ENCODE measurements around the gene SH3YL1. TPM values are rescaled to one million over a fixed set of nuclear protein-coding genes. Genes with fewer than 3 reads are reported as not detected.

The SH3YL1 gene
- total RNA-seq, 1 experiment from 2014 or later, result 21.4 TPM

DNA sequence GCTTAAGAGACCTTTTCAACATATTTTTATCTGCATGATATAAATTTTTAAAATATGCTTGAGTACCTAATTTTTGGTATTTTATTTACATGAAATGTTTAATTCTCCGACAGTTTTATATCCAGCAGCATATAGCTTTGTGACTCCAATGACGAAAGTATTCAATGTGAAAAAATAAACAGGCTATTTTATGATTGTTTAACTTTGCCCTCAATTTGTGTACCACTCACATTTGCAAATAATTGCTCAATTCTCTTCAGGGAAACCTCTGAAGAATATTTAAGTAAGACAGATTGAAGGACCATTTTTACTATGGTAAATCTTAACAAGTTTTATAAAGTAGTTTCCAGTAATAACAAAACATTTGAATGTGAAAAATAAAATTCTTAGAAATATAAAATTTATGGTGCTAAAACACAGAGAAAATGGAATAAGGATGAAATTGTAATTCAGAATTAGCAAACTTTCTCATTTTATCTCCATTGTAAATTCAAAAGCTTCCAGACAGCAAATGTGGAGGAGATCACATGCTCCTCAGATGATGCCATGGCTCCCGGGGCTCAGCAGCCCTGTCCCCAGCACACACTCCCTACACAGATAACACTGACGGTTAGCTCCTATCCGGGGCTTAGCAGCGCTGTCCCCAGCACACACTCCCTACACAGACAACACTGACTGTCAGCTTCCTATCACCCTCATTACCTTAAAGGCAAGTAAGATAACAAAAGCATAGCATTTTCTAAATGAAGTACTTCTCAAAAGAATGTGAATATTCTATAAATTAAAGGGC is 39.7 kb downstream of the SH3YL1 start:
- no peak for DNase-seq (ENCODE audit: low spot score)

DNA sequence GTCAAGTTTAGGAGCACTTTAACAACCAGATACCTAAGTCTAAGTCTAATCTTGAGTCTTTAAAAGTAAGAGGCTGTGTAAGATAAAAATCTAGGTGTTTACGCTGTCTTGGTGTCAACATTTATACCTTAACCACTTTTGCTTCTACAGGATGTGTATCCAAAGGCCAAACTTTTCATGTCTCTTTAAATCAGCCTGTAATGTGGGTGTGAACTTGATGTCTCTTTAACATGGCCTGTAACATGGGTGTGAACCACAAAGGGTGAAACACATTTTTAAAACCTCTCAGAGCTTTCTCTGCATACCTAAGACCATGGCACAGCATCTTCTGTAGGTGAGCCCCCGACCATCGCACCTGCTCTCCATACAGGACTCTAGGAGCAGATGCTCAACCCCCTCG is 40.4 kb downstream of the SH3YL1 start:
- no peak for DNase-seq (ENCODE audit: low spot score)

DNA sequence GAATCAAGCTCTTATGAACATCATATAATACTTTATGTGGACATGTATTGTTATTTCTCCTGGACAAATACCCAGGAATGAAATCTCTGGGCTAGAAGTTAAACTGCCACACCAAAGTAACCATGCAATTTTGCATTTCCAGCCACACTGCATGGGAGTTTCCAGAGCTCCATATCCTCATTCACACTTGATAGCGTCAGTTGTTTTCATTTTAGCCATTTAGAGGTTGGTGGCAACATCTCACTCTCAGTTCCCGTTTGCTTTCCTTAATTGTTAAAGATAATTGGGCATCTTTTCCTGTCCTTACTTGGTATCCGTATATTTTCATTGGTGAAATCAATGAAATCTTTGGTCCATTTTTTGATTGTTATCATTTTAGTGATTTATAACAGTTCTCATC is 47.8 kb downstream of the SH3YL1 start:
- DNase-seq (ENCODE audit: low spot score), result no peak

DNA sequence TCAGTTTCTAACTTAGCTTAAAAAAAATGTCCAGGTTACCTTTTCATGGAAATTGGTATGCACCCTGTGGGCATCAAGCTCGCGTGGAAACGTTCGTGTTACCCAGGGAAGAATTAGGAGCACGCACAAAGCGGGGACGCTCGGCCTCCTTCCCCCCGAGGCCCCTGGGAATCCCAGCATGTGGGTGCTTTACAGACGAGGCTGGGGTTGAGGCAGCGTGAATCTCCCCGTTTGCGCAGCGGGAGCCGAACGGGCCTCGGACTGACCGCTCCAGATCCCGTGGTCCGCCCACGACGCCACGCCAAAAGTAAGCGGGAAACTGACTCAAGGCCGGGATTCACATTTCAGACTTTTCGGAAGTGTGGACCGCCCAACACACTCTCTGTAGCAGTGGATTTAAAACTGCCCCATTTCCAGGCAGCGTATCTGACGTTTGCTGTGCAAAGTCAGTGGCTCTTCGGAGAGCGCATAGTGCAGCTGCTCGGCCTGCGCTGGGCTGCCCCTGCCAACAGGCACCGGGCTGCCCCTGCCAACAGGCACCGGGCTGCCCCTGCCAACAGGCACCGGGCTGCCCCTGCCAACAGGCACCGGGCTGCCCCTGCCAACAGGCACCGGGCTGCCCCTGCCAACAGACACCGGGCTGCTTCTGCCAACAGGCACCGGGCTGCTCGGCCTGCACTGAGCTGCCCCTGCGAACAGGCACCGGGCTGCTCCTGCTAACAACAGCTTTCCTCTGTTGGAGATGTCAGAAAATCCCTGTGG is 49.7 kb downstream of the SH3YL1 start:
- DNase-seq (ENCODE audit: low spot score), result no peak

DNA sequence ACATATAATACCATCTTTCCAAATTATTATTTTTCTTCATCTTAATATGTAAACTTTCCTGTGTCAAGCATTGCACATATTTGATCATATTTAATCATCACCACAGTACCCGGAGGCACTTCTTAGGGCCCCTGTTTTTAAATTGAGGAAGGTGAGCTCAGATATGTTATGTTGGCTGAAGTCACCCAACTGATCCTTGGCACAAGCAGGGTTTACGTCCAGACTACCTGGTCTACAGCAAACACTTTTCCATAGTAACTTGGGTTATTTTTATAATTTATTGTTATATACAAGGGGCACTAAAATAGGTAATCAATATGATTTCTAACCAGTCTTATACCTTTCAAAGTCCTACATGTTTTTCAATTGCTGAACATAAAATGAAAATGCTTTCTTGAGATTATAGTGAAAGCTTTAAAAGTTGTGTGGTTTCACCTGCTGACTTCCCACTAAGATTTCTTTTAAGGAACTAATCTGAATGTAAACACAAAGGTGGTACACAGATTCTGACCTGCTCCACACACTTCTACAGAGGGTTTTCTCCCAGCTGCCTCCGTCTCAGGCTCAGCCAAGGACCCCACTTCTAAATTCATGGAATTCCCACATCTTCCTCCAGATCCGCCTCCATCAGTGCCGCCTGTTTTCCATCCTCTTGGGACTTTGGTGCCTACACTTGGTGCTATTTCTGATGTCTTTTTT is 52.2 kb downstream of the SH3YL1 start:
- DNase-seq (ENCODE audit: low spot score), result no peak

DNA sequence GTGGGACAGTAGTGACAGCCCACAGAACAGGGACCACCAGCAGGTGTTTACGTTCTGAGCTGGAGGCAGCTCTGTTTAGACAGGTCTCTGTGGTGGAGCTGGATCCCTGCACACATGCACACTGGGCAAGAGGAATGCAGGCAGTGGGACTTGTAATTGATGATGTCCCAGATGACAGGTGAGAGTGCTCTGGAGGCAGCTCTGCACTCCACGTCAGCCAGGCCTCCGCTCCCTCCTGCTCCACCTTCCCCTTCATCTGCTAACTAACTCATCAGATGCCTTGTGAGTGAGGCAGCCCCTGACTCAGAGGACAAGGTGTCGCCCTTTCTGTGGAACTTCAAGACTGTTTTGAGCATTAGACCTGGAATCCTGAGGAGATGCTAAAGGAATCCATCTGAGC is 53.2 kb downstream of the SH3YL1 start:
- DNase-seq (ENCODE audit: low spot score), result no peak

DNA sequence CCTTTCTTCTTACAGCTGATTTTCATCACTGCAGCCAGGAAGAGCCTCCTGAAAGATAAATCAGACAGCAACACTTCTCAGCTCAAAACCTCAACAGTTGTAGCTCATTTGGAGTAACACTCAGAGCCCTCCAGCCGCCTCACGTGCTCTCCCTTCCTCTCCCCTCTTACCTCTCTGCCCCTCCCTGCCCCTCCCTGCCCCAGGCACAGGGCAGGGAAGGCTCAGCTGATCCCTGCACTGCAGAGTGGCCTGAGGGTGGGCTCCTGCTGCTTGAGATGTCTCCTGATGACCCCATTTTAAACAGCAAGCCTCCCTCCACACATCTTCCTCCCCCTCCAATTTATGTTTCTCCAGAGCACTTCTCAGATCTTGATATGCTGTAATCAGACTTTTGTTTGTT is 54.4 kb downstream of the SH3YL1 start:
- DNase-seq (ENCODE audit: low spot score), result no peak

DNA sequence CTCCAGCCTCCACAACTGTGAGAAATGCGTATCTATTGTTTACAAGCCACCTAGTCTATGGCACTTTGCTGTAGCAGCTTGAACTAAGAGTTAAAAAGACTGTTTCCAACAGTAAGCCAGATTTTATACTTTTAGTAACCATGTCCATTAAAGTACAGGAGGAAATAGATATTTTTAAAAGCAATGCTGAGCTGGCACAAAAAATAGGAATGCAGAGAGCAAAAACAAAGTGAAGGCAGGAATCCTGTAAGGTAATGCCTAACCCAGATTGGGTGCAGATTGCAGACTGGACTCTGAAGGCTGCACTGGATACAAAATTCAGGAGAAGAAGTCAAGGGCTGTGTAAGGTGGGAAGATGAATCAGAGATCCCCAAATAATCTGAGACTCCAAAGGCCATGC is 55.5 kb downstream of the SH3YL1 start:
- DNase-seq (ENCODE audit: low spot score), result no peak

DNA sequence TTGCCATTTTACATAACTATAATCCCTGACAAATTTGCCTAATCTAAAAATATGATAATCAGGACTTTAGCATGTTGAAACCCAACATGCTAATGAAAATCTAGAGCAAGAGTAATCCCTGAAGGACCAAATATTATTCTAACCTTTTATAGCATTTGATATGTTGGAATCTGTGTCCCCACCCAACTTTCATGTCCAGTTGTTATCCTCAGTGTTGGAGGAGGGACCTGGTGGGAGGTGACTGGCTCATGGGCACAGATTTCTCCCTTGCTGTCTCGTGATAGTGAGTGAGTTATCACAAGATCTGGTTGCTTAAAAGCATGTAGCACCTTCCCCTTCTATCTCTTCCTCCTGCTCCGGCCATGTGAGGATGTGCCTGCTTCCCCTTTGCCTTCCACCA is 59.8 kb downstream of the SH3YL1 start:
- no peak for DNase-seq (ENCODE audit: low spot score)

DNA sequence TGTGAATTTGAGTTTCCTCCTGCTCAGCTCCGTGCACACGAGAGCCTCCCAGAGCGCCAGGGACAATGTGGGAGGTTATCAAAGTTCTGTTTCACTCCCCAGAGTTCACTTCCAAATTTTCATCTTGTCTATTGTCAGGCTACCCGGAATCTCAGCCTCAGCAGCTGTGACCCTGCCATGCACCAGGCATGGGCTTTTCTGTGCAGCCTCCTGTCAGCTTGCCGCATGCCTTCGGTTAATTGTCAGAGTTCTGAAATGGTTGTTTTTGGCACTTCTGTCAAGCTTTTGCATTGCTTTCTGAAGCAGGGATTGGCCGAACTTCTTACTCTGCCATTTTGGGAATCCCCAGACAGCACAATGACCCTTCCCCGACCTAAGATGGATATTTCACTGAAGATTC is 60.4 kb downstream of the SH3YL1 start:
- no peak for DNase-seq (ENCODE audit: low spot score)

DNA sequence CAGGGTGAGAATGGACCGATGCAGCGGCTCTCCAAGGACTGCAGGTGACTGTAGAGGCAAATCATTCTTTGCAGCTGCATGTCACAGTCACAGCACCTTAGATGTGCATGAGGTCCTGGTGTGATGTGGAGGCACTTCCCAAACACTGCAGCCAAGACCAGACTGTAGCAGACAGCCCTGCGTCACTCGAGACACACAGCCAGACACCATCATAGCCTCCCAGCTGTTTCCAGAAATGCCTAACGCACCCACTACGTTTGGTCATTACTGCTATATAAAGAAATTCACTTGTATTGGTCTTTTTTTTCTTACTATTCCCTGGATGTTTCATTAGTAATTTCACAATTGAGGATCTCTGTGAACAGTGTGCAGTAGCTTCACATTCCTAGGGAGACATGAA is 60.9 kb downstream of the SH3YL1 start:
- DNase-seq (ENCODE audit: low spot score), result no peak

DNA sequence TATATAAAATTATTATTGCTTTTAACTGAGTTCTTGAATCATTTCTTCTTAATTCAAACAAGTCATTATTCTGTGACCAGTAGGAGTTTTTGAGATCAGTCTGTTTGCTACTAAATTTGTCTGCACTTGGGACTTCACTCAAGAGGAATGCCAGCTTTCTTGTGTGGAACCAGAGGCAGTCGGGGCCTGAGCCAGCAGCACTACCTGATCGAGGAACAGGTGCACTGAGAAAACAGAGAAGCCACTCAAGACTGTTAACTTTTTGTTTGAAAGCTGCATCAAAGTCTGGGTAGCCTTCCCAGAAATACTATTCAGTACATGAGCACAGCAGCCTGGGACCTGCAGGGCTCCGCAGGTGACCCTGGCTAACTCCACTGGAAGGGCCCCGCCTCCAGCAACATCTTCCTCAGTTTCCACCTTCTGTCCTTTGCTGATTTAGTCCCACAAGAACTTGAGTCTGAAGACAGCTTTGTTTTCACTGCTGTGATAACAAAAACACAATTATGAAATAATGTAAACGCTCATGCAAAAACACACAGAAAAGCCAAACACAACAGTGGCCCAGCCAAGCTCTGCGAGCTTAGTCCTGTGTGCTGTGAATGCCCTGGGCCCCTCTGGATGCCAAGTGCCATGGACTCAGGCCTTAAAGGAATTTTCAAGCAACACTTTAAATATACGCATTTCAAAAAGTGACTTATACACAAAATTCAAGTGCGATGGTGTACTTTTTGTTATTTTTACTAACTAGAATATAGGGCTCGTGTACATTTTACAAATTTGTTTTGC is 62.0 kb downstream of the SH3YL1 start:
- DNase-seq (ENCODE audit: low spot score), result no peak

DNA sequence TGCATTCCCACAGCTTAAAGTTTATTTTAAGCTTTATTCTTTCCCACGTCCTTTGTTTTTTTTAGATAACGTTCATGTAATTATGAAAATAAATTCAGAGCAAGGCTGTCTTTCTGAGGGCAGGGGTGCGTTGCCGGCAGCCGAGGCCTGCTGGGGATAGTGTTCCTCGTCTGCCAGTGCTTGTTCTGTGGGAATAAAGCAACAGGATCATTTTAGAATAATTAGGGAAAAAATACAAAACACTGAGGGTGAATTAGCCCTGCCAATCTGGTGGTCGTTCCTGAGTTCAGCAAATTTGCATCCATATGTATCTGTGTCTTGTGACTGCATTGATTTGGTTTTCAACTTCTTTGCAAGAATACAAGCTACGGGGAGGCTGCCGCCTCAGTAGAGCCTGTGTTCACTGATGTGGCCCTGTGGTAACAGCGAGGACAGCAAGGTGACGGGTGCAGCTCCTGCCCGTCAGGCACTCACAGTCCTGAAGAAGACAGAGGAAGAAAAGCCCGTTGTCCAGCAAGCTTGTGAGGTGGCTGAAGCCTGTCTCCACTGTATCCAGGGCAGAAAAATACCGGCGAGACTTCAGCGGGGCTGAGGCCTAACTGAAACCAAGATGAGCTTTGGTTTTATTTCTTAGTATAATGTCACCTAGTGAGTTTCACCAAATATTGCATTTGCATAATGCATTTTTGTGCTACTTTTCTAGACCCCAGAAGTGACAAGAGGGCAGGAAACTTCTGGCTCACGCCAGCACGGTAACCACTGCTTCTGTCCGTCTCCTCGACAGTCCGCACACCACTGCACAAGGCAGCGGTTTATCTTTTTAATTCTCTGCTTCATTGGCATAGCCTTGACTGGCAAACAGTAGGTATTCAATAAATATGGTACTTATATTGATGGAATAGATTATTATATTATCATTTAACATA is 64.5 kb downstream of the SH3YL1 start:
- no peak for DNase-seq (ENCODE audit: low spot score)

DNA sequence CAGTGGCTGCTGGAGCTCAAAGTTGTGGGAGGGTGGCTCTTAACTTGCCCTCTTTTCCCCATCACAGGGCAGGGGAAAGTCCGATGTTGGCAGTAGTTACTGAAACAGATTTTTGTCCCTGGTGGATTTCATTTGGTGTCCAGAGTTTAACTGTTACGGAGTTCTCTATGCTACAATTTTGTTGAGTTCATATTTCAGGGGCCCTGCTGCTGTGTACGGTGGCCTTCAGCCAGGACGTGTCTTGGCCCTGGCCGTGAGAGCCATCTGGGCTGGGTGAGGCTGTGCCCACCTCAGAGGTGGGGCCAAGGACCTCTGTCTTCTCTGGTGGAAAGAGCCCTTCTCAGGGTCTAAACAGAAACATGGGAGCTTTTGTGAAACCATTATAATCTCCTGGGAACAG is 67.4 kb downstream of the SH3YL1 start:
- DNase-seq (ENCODE audit: low spot score), result no peak

DNA sequence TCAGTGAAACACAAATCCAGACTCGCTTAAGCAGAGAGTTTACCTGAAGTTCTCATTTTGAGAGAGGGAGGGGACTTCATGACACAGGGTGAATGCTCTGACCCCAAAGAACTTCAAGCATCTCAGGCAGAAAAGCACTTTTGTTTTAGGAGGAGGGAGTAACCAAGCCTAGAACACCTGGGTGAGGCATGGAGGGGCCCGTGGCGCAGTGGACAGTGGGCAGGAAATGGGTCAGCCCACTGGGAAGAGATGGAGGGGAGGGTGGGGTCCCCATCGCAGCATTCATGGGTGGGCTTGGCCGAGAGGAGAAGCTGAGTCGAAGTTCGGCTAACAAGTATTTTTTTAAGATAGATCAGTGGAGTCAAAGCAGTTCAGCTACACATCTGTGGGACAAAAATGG is 67.9 kb downstream of the SH3YL1 start:
- DNase-seq (ENCODE audit: low spot score), result no peak

DNA sequence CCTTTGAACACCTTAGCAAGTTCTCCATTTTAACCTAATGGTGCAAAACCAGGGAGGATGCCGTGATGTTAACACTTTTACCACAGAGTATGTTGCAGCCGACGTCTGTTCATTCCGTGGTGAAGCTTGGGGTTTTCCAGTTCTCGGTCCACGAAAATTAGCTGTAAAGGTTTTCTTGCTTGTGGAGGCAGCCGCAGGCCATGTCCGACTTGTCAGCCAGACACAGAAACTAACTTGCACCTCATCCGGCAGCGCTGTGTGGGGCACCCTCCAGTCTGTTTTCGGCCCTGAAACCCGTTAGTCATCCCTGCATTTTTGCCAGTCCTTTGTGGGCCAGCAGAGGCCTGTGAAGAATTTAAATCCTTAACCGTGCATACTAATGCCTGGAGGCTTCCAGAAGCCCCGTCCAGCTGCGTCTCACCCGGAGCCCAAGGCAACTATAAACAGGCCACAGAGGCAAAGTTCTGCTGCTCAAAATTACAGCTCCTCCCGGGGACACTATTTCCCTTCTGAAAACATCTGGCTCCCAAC is 70.6 kb downstream of the SH3YL1 start:
- DNase-seq (ENCODE audit: low spot score), result no peak

DNA sequence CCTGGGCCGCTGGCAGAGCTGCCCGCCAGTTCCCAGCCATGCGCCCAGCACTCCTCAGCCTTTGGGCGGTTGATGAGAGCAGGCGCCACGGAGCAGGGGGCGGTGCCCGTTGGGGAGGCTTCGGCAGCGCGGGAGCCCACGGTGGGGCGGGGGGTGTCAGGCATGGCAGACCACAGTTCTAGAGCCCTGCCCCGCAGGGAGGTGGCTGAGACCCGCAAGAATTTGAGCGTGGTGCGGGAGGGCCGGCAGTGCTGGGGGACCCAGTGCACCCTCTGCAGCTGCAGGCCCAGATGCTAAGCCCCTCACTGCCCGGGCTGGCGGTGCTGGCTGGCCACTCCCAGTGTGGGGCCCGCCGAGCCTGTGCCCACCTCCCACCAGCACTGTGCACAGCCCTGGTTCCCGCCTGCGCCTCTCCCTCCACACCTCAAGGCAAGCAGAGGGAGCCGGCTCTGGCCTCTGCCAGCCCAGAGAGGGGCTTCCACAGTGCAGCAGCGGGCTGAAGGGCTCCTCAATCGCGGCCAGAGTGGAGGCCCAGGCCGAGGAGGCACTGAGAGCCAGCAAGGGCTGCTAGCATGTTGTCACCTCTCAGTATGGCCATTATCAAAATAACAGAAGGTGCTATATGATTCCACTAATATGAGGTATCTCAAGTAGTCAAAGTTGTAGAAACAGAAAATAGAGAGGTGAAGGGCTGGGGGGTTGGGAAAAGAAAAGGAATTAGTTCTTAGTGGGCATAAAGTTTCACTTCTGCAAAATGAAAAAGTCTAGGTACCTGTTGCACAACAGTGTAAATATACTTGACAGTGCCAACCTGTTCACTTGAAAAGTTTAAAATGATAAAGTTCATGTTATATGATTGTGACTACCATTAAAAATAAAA is 72.3 kb downstream of the SH3YL1 start:
- DNase-seq (ENCODE audit: low spot score), result no peak

DNA sequence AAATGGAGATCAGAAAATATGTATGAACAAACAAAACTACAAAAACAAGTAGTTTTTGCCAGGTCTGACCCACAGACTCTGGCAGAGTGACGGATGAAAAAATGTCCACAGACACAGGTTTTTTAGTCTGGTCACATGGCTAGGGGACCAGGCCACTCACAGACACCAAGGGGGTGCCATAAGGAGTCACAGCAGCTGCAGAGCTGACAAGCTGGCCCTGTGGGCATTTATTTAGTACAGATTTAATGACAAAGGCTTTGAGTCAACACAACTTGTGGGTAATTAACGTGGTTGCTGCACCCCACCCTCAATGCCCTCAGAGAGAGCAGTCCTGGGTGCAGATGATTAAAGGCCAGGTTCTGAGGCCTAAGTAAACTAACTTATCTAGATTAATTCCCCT is 76.0 kb downstream of the SH3YL1 start:
- DNase-seq (ENCODE audit: low spot score), result no peak

DNA sequence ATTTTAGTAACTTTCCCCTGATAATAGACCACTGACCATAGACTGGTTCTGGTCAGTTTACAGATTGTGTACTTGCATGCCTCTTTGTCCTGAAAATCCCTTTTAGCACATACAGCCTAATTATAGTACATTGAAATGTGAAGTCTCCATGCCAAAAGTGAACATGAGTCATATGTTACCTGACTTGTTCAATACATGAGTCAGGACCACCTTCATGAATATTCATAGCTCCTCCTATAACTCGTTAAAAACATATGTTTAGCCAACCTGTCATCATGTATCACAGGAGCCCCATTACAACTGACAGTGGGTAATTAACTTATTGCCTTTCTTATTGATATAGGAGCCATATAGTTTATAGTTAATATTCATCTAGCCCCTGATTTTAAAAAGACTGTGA is 78.6 kb downstream of the SH3YL1 start:
- DNase-seq (ENCODE audit: low spot score), result no peak

DNA sequence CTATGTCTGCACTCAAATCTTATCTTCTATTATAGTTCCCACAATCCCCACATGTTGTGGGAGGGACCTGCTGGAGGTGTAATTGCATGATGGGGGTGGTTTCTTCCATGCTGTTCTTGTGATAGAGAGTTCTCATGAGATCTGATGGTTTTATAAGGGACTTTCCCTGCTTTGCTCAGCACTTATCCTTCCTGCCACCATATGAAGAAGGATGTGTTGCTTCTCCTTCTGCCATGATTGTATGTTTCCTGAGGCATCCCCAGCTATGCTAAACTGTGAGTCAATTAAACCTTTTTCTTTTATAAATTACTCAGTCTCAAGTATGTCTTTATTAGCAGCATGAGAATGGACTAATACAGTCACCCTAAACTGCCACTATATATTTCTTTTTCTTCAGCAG is 79.1 kb downstream of the SH3YL1 start:
- DNase-seq (ENCODE audit: low spot score), result no peak

Measured in A172 (cell line).